ENCODE results near the gene ZGRF1. TPM values are rescaled to one million over a fixed set of nuclear protein-coding genes. Genes with fewer than 3 reads are reported as not detected.
"Not testable (repeated sequence)": the region's sequence is repeated elsewhere in the genome, so short reads cannot be mapped to it uniquely, and the experiment has no call there.

The ZGRF1 gene
- total RNA-seq, 1 donor from 2014 or later = 2.4 TPM

DNA sequence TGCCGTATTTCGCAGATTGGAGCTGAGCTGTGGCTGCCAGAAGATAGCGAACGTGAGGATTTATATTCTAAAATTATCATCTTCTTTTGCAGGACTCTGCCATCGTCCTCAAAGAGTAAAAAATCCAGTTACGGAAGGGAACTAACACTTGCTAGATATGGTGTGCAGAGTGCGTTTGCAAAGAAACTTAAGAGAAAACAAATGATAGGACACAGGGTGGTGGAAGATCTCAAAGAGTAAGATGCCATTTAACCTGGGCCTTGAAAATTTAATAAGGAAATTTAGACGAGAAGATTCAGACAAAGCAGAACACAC is 800 bp upstream of the ZGRF1 start:
- no peak for FAIRE-seq
- no peak for DNase-seq (ENCODE audit: low read depth)
- Histone ChIP-seq H3K4me3 (ENCODE audit: low read depth, low read length) (peak overlapping the region; percentile 64), H3K27me3 (ENCODE audit: control insufficient read depth, insufficient read depth, low read length) (no peaks in the 10 kb centered on the region), H3K36me3 (ENCODE audit: control insufficient read depth, insufficient read depth, low read length) (peaks cover under 1% of the 10 kb centered on the region)
- TF ChIP-seq, protein P1, sequence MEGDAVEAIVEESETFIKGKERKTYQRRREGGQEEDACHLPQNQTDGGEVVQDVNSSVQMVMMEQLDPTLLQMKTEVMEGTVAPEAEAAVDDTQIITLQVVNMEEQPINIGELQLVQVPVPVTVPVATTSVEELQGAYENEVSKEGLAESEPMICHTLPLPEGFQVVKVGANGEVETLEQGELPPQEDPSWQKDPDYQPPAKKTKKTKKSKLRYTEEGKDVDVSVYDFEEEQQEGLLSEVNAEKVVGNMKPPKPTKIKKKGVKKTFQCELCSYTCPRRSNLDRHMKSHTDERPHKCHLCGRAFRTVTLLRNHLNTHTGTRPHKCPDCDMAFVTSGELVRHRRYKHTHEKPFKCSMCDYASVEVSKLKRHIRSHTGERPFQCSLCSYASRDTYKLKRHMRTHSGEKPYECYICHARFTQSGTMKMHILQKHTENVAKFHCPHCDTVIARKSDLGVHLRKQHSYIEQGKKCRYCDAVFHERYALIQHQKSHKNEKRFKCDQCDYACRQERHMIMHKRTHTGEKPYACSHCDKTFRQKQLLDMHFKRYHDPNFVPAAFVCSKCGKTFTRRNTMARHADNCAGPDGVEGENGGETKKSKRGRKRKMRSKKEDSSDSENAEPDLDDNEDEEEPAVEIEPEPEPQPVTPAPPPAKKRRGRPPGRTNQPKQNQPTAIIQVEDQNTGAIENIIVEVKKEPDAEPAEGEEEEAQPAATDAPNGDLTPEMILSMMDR (IDR thresholded peaks at IDR 0.05; ENCODE audit: insufficient read depth, low read length, severe bottlenecking) = no peak

DNA sequence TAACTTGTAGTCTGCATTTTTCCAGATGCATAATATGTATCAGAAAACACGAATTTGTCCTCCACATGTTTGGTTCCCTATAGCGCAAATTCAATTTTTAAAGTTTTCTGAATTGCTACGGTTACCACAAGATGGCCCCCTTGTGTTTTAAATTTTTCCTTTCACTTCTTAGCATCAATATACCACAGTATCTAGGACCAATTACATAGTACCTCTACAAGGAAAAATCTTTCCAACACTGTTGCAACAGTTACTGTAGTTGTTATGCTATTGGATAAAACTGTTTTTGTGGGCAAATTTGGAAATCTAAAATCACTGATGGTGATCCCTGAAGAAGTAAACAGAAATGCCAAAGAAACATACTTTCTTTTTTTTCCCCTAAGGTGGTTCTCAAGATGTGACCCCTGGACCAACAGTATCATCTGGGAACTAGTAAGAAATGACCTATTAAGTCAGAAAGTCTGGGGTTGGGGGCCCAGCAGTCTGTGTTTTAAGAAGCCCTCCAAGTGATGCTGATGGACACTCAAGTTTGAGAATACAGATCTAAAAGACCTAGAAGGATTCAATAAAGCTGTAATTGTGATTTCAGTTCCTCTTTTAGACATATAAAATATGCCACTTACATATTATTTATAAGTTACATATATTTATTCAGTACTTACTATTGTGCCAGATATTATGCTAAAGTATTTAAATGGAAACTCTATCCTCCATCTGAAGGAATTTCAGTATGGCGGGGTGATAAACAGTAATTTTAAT is 3.1 kb downstream of the ZGRF1 start:
- H3K27me3 ChIP-seq (ENCODE audit: control insufficient read depth, insufficient read depth, low read length) = no peaks in the 10 kb centered on the region
- no peak overlapping the region for H3K4me3 ChIP-seq (ENCODE audit: low read depth, low read length)
- H3K36me3 ChIP-seq (ENCODE audit: control insufficient read depth, insufficient read depth, low read length) = no peaks in the 10 kb centered on the region
- TF ChIP-seq, protein P1 (IDR thresholded peaks at IDR 0.05; ENCODE audit: insufficient read depth, low read length, severe bottlenecking) = peak; percentile 27
- FAIRE-seq = no peak
- DNase-seq (ENCODE audit: low read depth) = peak; percentile 29

DNA sequence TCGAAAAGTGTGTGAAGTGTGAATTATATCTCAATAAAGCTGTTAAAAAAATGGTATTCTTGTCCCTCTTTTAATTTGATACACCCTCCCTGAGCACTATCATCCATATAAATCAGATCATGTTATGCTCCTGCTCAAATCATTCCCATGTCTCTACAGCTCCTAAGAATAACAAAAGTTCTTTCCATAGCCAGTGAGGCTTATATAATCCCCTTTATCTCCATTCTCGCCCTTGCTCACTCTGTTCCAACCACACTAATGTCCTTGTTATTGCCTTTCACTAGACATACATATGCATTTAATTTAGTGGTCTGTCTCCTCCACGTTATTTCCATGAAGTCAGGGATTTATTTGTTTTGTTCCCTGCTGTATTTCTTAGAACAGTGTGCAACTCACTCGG is 10.5 kb downstream of the ZGRF1 start:
- Histone ChIP-seq H3K4me3 (ENCODE audit: low read depth, low read length) (no peak overlapping the region), H3K36me3 (ENCODE audit: control insufficient read depth, insufficient read depth, low read length) (no peaks in the 10 kb centered on the region), H3K27me3 (ENCODE audit: control insufficient read depth, insufficient read depth, low read length) (no peaks in the 10 kb centered on the region)
- FAIRE-seq (no peak), DNase-seq (ENCODE audit: low read depth) (no peak)
- TF ChIP-seq, protein P1 (IDR thresholded peaks at IDR 0.05; ENCODE audit: insufficient read depth, low read length, severe bottlenecking) = no peak

DNA sequence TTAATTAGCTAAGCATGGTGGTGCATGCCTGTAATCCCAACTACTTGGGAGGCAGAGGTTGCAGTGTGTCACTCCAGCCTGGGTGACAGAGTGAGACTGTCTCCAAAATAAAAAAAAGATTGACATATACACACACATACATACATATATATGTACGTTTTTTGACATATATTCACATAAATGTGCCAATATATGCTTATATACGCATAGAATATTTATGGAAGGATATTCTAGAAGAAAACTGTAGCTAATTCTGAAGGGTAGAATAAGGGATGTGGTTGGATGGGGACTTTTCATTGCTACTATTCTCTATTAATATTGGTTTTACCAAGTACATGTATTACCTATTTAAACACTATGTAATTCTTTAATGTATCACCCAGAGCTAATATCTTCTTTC is 19.7 kb downstream of the ZGRF1 start:
- H3K36me3 ChIP-seq (ENCODE audit: control insufficient read depth, insufficient read depth, low read length) = no peaks in the 10 kb centered on the region
- DNase-seq (ENCODE audit: low read depth) = no peak
- H3K27me3 ChIP-seq (ENCODE audit: control insufficient read depth, insufficient read depth, low read length) = no peaks in the 10 kb centered on the region
- TF ChIP-seq, protein P1 (IDR thresholded peaks at IDR 0.05; ENCODE audit: insufficient read depth, low read length, severe bottlenecking) = no peak
- H3K4me3 ChIP-seq (ENCODE audit: low read depth, low read length) = no peak overlapping the region
- FAIRE-seq = no peak

DNA sequence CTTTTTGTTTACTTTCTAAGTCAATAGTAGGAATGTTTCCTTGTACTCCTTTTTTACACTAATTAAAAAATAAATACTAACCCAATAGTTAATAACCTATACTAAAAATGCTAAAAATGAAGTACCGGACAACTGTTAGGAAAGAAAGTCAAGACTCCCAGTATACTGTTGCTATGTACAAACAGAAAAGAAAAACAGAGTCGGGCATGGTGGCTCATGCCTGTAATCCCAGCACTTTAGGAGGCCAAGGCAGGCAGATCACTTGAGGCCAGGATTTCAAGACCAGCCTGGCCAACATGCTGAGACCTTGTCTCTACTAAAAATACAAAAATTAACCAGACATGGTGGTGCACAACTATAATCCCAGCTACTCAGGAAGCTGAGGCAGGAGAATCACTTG is 23.9 kb downstream of the ZGRF1 start:
- not testable (repeated sequence) for DNase-seq (ENCODE audit: low read depth); H3K27me3 ChIP-seq (ENCODE audit: control insufficient read depth, insufficient read depth, low read length); FAIRE-seq; H3K36me3 ChIP-seq (ENCODE audit: control insufficient read depth, insufficient read depth, low read length); H3K4me3 ChIP-seq (ENCODE audit: low read depth, low read length)

DNA sequence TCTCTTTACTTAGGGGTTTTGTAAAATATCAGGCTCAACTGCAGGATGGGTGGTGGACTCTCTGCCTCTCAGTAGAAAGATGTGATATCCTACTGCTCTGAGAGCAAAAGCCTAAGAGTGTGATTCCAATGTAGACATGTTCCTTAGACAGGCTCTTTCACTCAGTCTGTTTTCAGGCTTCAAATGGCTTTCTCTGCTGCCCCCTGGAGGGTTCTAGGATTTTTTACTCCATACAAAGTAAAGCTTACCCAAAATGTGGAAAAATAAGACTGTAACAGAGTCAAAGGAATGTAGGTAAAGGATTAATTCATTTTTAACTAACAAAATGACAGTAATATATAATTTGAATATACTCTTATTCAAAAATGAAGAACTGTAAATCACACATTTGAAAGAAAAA is 32.1 kb downstream of the ZGRF1 start:
- H3K4me3 ChIP-seq (ENCODE audit: low read depth, low read length) = no peak overlapping the region
- DNase-seq (ENCODE audit: low read depth) (peak; percentile 52), FAIRE-seq (no peak)
- no peaks in the 10 kb centered on the region for H3K36me3 ChIP-seq (ENCODE audit: control insufficient read depth, insufficient read depth, low read length)
- no peaks in the 10 kb centered on the region for H3K27me3 ChIP-seq (ENCODE audit: control insufficient read depth, insufficient read depth, low read length)
- TF ChIP-seq, protein P1 (IDR thresholded peaks at IDR 0.05; ENCODE audit: insufficient read depth, low read length, severe bottlenecking) = peak; percentile 58

All from bronchial epithelial cell (primary cell).